GM23338 (cell line): ENCODE results near the gene LAMA4. TPM values are rescaled to one million over a fixed set of nuclear protein-coding genes. Genes with fewer than 3 reads are reported as not detected.

Source experiments
- ATAC-seq: fragments of 200-7000 bp; cut with Tn5 transposase; 3 replicates; pipeline ENCODE4 v1.9.1; 2020
- DNase-seq: peaks from one replicate; pipeline ENCODE4 v3.0.0-alpha.2; 2015; ENCODE audit warnings: low spot score
- H2AFZ ChIP-seq: fragments of 200-600 bp; sonication (generic); 2 replicates; pipeline ENCODE4 v1.8.0; 2016; ENCODE audit warnings: antibody characterized with exemption, mild to moderate bottlenecking, moderate library complexity
- H3F3A ChIP-seq: fragments of 200-600 bp; sonication (generic); replicated peaks from 2 replicates; pipeline ENCODE4 v1.8.0; 2017; ENCODE audit warnings: antibody characterized with exemption, mixed run types, low read depth
- H3K27ac ChIP-seq: fragments of 200-600 bp; sonication (generic); 2 replicates; pipeline ENCODE4 v1.6.1; 2016; ENCODE audit warnings: low read depth
- H3K27me3 ChIP-seq: fragments of 200-600 bp; sonication (generic); 2 replicates; pipeline ENCODE4 v1.8.0; 2016; ENCODE audit warnings: mild to moderate bottlenecking, mixed run types, moderate library complexity; ENCODE audit not compliant: insufficient read depth
- H3K36me3 ChIP-seq: fragments of 200-600 bp; sonication (generic); 2 replicates; pipeline ENCODE4 v1.8.0; 2016; ENCODE audit warnings: mild to moderate bottlenecking; ENCODE audit not compliant: insufficient read depth
- H3K4me1 ChIP-seq: fragments of 200-600 bp; sonication (generic); 2 replicates; pipeline ENCODE4 v1.8.0; 2016; ENCODE audit warnings: mild to moderate bottlenecking, moderate library complexity; ENCODE audit not compliant: insufficient read depth
- H3K4me2 ChIP-seq: fragments of 200-600 bp; sonication (generic); 2 replicates; pipeline ENCODE4 v1.7.1; 2017; ENCODE audit warnings: mixed run types
- H3K4me3 ChIP-seq: fragments of 200-600 bp; sonication (generic); 2 replicates; pipeline ENCODE4 v1.6.1; 2016; ENCODE audit warnings: mixed run types
- H3K79me2 ChIP-seq: fragments of 200-600 bp; sonication (generic); replicated peaks from 2 replicates; pipeline ENCODE4 v1.8.0; 2017; ENCODE audit warnings: mild to moderate bottlenecking; ENCODE audit not compliant: insufficient read depth
- H3K9me2 ChIP-seq: fragments of 200-600 bp; sonication (generic); 2 replicates; pipeline ENCODE4 v1.8.0; 2017; ENCODE audit not compliant: insufficient read depth
- H4K20me1 ChIP-seq: fragments of 200-600 bp; sonication (generic); replicated peaks from 2 replicates; pipeline ENCODE4 v1.8.0; 2017; ENCODE audit warnings: mild to moderate bottlenecking; ENCODE audit not compliant: insufficient read depth
- H3K27ac Mint-ChIP-seq: 2 replicates; pipeline ENCODE4 v1.8.0; 2020; ENCODE audit warnings: inconsistent platforms, mild to moderate bottlenecking, moderate library complexity, mixed read lengths
- H3K27me3 Mint-ChIP-seq: 3 replicates; pipeline ENCODE4 v1.8.0; 2022; ENCODE audit warnings: low read depth, mild to moderate bottlenecking, moderate library complexity, mixed read lengths, inconsistent platforms; ENCODE audit not compliant: insufficient read depth, poor library complexity
- H3K36me3 Mint-ChIP-seq: 3 replicates; pipeline ENCODE4 v1.8.0; 2021; ENCODE audit warnings: low read depth, mild to moderate bottlenecking, inconsistent platforms, moderate library complexity, mixed read lengths
- H3K4me1 Mint-ChIP-seq: 3 replicates; pipeline ENCODE4 v1.8.0; 2020; ENCODE audit warnings: mild to moderate bottlenecking, inconsistent platforms, mixed read lengths
- H3K4me3 Mint-ChIP-seq: 3 replicates; pipeline ENCODE4 v1.8.0; 2021; ENCODE audit warnings: moderate library complexity, mild to moderate bottlenecking, inconsistent platforms, mixed read lengths
- H3K9me3 Mint-ChIP-seq: 3 replicates; pipeline ENCODE4 v1.8.0; 2020; ENCODE audit warnings: moderate library complexity, mild to moderate bottlenecking, inconsistent platforms, mixed read lengths
- CREB1 ChIP-seq: fragments of 250-450 bp; sonication (Bioruptor Pico); IDR thresholded peaks from 2 replicates; pipeline ENCODE4 v1.5.0; 2020; ENCODE audit warnings: low read depth, mild to moderate bottlenecking, moderate library complexity
- ETS1 ChIP-seq: IDR thresholded peaks from 2 replicates; pipeline ENCODE4 v1.6.1; 2016; ENCODE audit warnings: antibody characterized with exemption
- EZH2 ChIP-seq: fragments of 200-600 bp; sonication (generic); IDR thresholded peaks from one replicate; pipeline ENCODE4 v1.8.0; 2017; ENCODE audit warnings: antibody characterized with exemption, mild to moderate bottlenecking, low read depth; ENCODE audit not compliant: unreplicated experiment
- EZH2phosphoT487 ChIP-seq: fragments of 200-600 bp; sonication (generic); IDR thresholded peaks from one replicate; pipeline ENCODE4 v1.8.1; 2018; ENCODE audit warnings: antibody characterized with exemption; ENCODE audit not compliant: unreplicated experiment
- JUNB ChIP-seq: IDR thresholded peaks from one replicate; pipeline ENCODE4 v1.6.1; 2016; ENCODE audit warnings: antibody characterized with exemption; ENCODE audit not compliant: unreplicated experiment
- NANOG ChIP-seq: IDR thresholded peaks from 2 replicates; pipeline ENCODE4 v1.6.1; 2016; ENCODE audit warnings: antibody characterized with exemption, borderline replicate concordance
- REST ChIP-seq: IDR thresholded peaks from one replicate; pipeline ENCODE4 v1.6.1; 2018; ENCODE audit warnings: antibody characterized with exemption; ENCODE audit not compliant: unreplicated experiment
- STAT1 ChIP-seq: IDR thresholded peaks from one replicate; pipeline ENCODE4 v1.6.1; 2016; ENCODE audit warnings: antibody characterized with exemption; ENCODE audit not compliant: unreplicated experiment
- ZNF462 ChIP-seq: fragments of 250-450 bp; sonication (Bioruptor Pico); IDR thresholded peaks from 2 replicates; pipeline ENCODE4 v1.5.0; 2020; ENCODE audit warnings: mild to moderate bottlenecking, moderate library complexity
- polyA plus RNA-seq: library from polyadenylated mRNA; unstranded; fragments of >200 nt; fragmentation: Nextera tagmentation; extraction: Ambion mirVana; gene quantifications from 2 replicates; pipeline ENCODE4 v1.2.1, GENCODE V29; 2016
- total RNA-seq: library from RNA; depleted of rRNA; stranded (reverse); fragments of >200 nt; shearing (Covaris generic); gene quantifications from 2 replicates; pipeline ENCODE4 v1.2.3, GENCODE V29; 2014

The LAMA4 gene
- total and polyA plus RNA-seq, 2 experiments from 2014 or later = 1.7 to 2.8 TPM

GRCh38 chr6:112177092-112177491 is 77.3 kb downstream of the LAMA4 start:
- H3K4me3 Mint-ChIP-seq = no peak overlapping the region
- H3K4me1 Mint-ChIP-seq = peaks cover 11% of the 10 kb centered on the region; the same call in 2 of the 3 replicates
- H3K4me2 ChIP-seq = no peak overlapping the region
- H3F3A ChIP-seq = no peaks in the 10 kb centered on the region
- TF ChIP-seq EZH2phosphoT487 = no peak
- H4K20me1 ChIP-seq = no peaks in the 10 kb centered on the region
- peaks cover 4% of the 10 kb centered on the region; the same call in 1 of the 2 replicates for H3K9me2 ChIP-seq
- DNase-seq = no peak
- H3K27ac ChIP-seq = no peak overlapping the region
- ATAC-seq = no peak
- H3K27me3 Mint-ChIP-seq = peaks cover under 1% of the 10 kb centered on the region
- no peak overlapping the region for H3K4me3 ChIP-seq
- H3K4me1 ChIP-seq = peaks cover 13% of the 10 kb centered on the region
- H3K27me3 ChIP-seq = no peaks in the 10 kb centered on the region
- no peaks in the 10 kb centered on the region for H3K36me3 Mint-ChIP-seq
- H3K27ac Mint-ChIP-seq = no peak overlapping the region
- H3K79me2 ChIP-seq = no peaks in the 10 kb centered on the region
- H2AFZ ChIP-seq = no peak overlapping the region
- no peaks in the 10 kb centered on the region for H3K9me3 Mint-ChIP-seq
- H3K36me3 ChIP-seq = no peaks in the 10 kb centered on the region

GRCh38 chr6:112176175-112176574 is 78.2 kb downstream of the LAMA4 start:
- no peaks in the 10 kb centered on the region for H3K27me3 ChIP-seq
- no peak overlapping the region for H3K4me3 ChIP-seq
- H3K9me2 ChIP-seq = peaks cover 4% of the 10 kb centered on the region; the same call in 1 of the 2 replicates
- Mint-ChIP-seq H3K27me3 (peaks cover 1% of the 10 kb centered on the region), H3K4me1 (peaks cover 15% of the 10 kb centered on the region; the same call in 2 of the 3 replicates), H3K27ac (no peak overlapping the region), H3K36me3 (no peaks in the 10 kb centered on the region), H3K9me3 (no peaks in the 10 kb centered on the region), H3K4me3 (no peak overlapping the region)
- no peak overlapping the region for H2AFZ ChIP-seq
- H3F3A ChIP-seq = no peaks in the 10 kb centered on the region
- H4K20me1 ChIP-seq = no peaks in the 10 kb centered on the region
- no peak overlapping the region for H3K4me2 ChIP-seq
- H3K4me1 ChIP-seq = peaks cover 16% of the 10 kb centered on the region
- DNase-seq = no peak
- no peak for ATAC-seq
- H3K27ac ChIP-seq = no peak overlapping the region
- no peaks in the 10 kb centered on the region for H3K36me3 ChIP-seq
- no peaks in the 10 kb centered on the region for H3K79me2 ChIP-seq
- no peak for TF ChIP-seq CREB1 (CRISPR knock-in tag)
- no peak for TF ChIP-seq ZNF462 (CRISPR knock-in tag)
- no peak for TF ChIP-seq JUNB
- no peak for TF ChIP-seq ETS1
- TF ChIP-seq NANOG = no peak
- no peak for TF ChIP-seq EZH2phosphoT487
- TF ChIP-seq REST = no peak
- no peak for TF ChIP-seq STAT1
- no peak for TF ChIP-seq EZH2
